ENCODE results near the gene TMEM30A. TPM values are rescaled to one million over a fixed set of nuclear protein-coding genes. Genes with fewer than 3 reads are reported as not detected.

TMEM30A gene
- total RNA-seq, 4 donors from 2014 or later, result 62.4 to 101 (median 76.9) TPM

GRCh38 chr6:75307364-75308004, 22.9 kb upstream of the TMEM30A start:
- H3K4me3 ChIP-seq, result no peak overlapping the region
- TF ChIP-seq CTCF (IDR thresholded peaks at IDR 0.05), result no peak
- no peak for TF ChIP-seq EP300 (IDR thresholded peaks at IDR 0.05)
- TF ChIP-seq POLR2A (IDR thresholded peaks at IDR 0.05), result no peak
- no peak for DNase-seq (ENCODE audit: low spot score in 2 of 2)
- 30 to 60% methylated on average over 2 of the region's 2 CpGs for WGBS, 2 donors
- H3K27me3 ChIP-seq, result no peaks in the 10 kb centered on the region
- H3K4me1 ChIP-seq, result no peaks in the 10 kb centered on the region
- no peak overlapping the region for H3K27ac ChIP-seq
- H3K9me3 ChIP-seq, result peaks cover 0 to 2% (median 0%) of the 10 kb centered on the region in 4 donors
- no peaks in the 10 kb centered on the region for H3K36me3 ChIP-seq

GRCh38 chr6:75306064-75306463, 21.5 kb upstream of the TMEM30A start:
- Histone ChIP-seq H3K27ac (no peak overlapping the region), H3K4me1 (no peaks in the 10 kb centered on the region), H3K9me3 (peaks cover 0 to 2% (median 0%) of the 10 kb centered on the region in 4 donors), H3K27me3 (no peaks in the 10 kb centered on the region), H3K36me3 (no peaks in the 10 kb centered on the region), H3K4me3 (no peak overlapping the region)
- no peak for DNase-seq (ENCODE audit: low spot score in 2 of 2)
- TF ChIP-seq CTCF (IDR thresholded peaks at IDR 0.05), result no peak
- TF ChIP-seq POLR2A (IDR thresholded peaks at IDR 0.05), result no peak
- no peak for TF ChIP-seq EP300 (IDR thresholded peaks at IDR 0.05)
- whole genome bisulfite sequencing, 2 donors, result 67 to 69% methylated on average over 3 of the region's 3 CpGs

GRCh38 chr6:75305573-75305972, 21.0 kb upstream of the TMEM30A start:
- H3K9me3 ChIP-seq, result peaks cover 0 to 2% (median 0%) of the 10 kb centered on the region in 4 donors
- H3K27ac ChIP-seq, result no peak overlapping the region
- H3K4me1 ChIP-seq, result peaks cover 0 to 2% (median 0%) of the 10 kb centered on the region in 4 donors
- TF ChIP-seq POLR2A (IDR thresholded peaks at IDR 0.05), result no peak
- no peak for TF ChIP-seq CTCF (IDR thresholded peaks at IDR 0.05)
- no peak for TF ChIP-seq EP300 (IDR thresholded peaks at IDR 0.05)
- H3K4me3 ChIP-seq, result no peak overlapping the region
- DNase-seq (ENCODE audit: low spot score in 2 of 2), result no peak
- no peaks in the 10 kb centered on the region for H3K36me3 ChIP-seq
- H3K27me3 ChIP-seq, result no peaks in the 10 kb centered on the region
- WGBS, 2 donors, result 55 to 73% methylated on average over 4 to 5 of the region's 5 CpGs

- H3K9me3 ChIP-seq, result peaks cover 0 to 2% (median 0%) of the 10 kb centered on the region in 4 donors
- WGBS, 2 donors, result 92 to 97% methylated on average over 3 of the region's 3 CpGs
- peaks cover 0 to 21% (median 0%) of the 10 kb centered on the region in 4 donors for H3K4me1 ChIP-seq
- no peaks in the 10 kb centered on the region for H3K27me3 ChIP-seq
- no peak overlapping the region for H3K4me3 ChIP-seq
- no peak for TF ChIP-seq POLR2A (IDR thresholded peaks at IDR 0.05)
- TF ChIP-seq EP300 (IDR thresholded peaks at IDR 0.05), result no peak
- TF ChIP-seq CTCF (IDR thresholded peaks at IDR 0.05), result no peak
- DNase-seq (ENCODE audit: low spot score in 2 of 2), result no peak
- no peaks in the 10 kb centered on the region for H3K36me3 ChIP-seq
- no peak overlapping the region for H3K27ac ChIP-seq
Observed at GRCh38 chr6:75302280-75302679, 17.7 kb upstream of the TMEM30A start.

- H3K27ac ChIP-seq, result no peak overlapping the region
- peaks cover 0 to 22% (median 0%) of the 10 kb centered on the region in 4 donors for H3K4me1 ChIP-seq
Observed at GRCh38 chr6:75301537-75301936, 16.9 kb upstream of the TMEM30A start.

More at GRCh38 chr6:75301537-75301936, 16.9 kb upstream of the TMEM30A start:
- no peaks in the 10 kb centered on the region for H3K36me3 ChIP-seq
- no peak for DNase-seq (ENCODE audit: low spot score in 2 of 2)
- H3K4me3 ChIP-seq, result no peak overlapping the region
- no peaks in the 10 kb centered on the region for H3K27me3 ChIP-seq
- H3K9me3 ChIP-seq, result peaks cover 0 to 2% (median 0%) of the 10 kb centered on the region in 4 donors
- TF ChIP-seq POLR2A (IDR thresholded peaks at IDR 0.05) (no peak), CTCF (IDR thresholded peaks at IDR 0.05) (no peak), EP300 (IDR thresholded peaks at IDR 0.05) (no peak)

Data from tibial nerve (tissue), 4 donors.